K562 treated with DMSO at 1 percent for 24 hours (cell line): ENCODE results near the gene MORN3. TPM values are rescaled to one million over a fixed set of nuclear protein-coding genes. Genes with fewer than 3 reads are reported as not detected.

ENCODE experiments used
- total RNA-seq: library from RNA; unstranded; fragments of 300-600 nt; gene quantifications from 2 replicates; pipeline ENCODE4 v1.2.3, GENCODE V29; 2022; ENCODE audit warnings: low read depth; ENCODE audit not compliant: insufficient read depth

The MORN3 gene, protein sequence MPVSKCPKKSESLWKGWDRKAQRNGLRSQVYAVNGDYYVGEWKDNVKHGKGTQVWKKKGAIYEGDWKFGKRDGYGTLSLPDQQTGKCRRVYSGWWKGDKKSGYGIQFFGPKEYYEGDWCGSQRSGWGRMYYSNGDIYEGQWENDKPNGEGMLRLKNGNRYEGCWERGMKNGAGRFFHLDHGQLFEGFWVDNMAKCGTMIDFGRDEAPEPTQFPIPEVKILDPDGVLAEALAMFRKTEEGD
- total RNA-seq = 0.14 TPM in 1 of 2 replicates, not detected in the other

DNA sequence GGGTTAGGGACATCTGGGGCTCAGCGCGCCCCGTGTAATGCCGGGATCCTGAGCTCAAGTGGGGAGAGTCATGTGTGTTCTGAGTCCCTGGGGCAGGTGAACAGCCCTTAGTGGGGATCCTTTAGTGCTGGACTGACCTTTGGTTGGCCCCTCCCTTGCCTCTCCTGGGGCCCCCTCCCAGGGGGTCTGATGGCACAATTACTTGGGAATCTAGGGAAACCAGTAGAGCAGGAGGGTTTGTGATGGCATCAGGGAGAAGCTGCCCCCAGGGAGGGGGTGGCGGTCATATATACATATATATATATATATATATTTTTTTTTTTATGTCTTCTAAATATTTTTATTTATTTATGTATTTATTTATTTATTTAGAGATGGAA is at the start of gene MORN3:
Gene MORN3 (minus strand): TSS at position 134 of the 380 bp plus-strand sequence. CDS start 171 bp downstream, outside the sequence.

DNA sequence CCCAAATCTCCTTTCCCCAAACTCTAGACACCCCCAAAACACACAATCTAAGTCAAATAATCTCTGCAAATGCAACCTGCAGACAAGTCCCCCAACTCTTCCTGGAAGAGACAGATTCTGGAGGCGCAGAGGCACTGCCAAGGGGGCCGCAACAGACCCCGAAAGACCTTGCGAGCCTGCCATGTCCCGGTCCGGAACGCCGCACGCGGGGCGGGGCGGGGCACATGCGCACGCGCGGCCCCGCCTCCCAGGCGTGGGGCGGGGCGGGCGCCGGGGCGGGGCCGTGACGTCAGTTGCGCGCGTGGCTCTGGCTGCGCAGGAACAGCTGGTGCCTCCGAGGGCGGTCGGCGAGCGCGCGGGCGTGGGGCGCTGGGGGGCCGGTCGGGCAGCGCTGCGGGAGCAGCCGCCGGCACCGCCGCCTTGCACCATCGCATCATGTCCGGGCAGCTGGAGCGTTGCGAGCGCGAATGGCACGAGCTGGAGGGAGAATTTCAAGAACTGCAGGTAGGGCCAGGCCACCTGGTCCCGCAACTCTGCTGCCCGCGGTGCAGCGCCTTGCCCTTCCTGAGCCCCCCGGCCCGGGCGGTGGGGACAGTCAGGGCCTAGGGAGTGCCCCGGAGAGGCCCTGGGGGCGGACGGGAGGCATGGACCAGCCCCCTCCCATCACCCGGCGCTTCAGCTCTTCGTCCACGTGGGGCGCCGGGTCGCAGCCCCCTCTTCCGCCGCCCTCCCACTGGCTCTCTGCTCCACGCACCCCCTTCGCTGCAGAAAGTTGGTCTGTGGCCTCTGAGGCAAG is 43.2 kb upstream of the MORN3 start, which contains the start of gene TMEM120B:
Gene TMEM120B (plus strand): TSS at position 292 of the 796 bp plus-strand sequence. CDS start 144 bp downstream, at position 436.

DNA sequence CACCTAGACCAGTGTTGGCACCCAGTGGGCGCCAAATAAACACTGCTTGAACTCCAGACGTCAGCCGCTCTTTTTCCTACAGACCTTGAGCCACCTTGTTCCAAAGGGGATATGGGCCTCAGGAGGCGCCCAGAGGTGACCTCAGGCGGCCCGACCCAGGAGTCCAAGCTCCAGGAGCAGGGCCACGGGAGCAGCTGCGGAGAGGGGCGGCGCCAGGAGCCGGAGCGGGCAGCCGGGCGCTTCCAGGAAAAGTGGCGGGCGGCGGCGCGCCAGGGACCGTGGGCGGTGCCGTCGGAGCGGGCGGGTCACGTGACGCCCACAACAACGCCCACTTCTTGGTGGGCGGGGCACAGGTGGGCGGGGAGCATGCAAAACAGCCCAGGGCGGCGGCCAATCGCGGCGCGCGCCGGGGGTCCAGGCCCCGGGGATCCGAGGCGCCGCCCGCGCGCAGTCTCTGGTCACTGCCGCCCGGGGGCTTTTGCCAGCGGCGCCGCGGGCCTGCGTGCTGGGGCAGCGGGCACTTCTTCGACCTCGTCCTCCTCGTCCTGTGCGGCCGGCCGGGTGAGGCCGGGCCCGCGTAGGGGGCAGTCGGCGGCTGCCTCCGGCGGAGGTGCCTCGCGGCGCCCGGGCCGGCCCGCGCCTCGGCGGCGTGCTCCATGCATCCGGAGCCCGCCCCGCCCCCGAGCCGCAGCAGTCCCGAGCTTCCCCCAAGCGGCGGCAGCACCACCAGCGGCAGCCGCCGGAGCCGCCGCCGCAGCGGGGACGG is 43.2 kb downstream of the MORN3 start, which contains the start of gene ORAI1:
Gene ORAI1 (plus strand): TSS at position 444 of the 766 bp plus-strand sequence.

Other genes with a start within 250 kb of the MORN3 start
- gene KDM2B, start 88.6 kb downstream of the MORN3 start, total RNA-seq = 36.6 and 37.3 TPM in 2 replicates
- 94.2 and 110 TPM in 2 replicates for gene ORAI1, start 43.1 kb downstream of the MORN3 start, total RNA-seq
- gene TMEM120B, start 43.1 kb upstream of the MORN3 start, total RNA-seq = 11.1 and 16.2 TPM in 2 replicates
- gene RHOF, start 124.0 kb upstream of the MORN3 start, total RNA-seq = 2.6 and 3.2 TPM in 2 replicates
- 9.5 and 10.2 TPM in 2 replicates for gene SETD1B, start 134.4 kb upstream of the MORN3 start, total RNA-seq
- gene HPD, start 189.2 kb upstream of the MORN3 start, total RNA-seq = not detected in 2 replicates
- gene PSMD9, start 219.1 kb upstream of the MORN3 start, total RNA-seq = 116 and 149 TPM in 2 replicates
- 14.7 and 23.7 TPM in 2 replicates for gene CFAP251, start 248.9 kb upstream of the MORN3 start, total RNA-seq